Endothelial cell of umbilical vein (primary cell): Measurements from ENCODE around the gene EFHC1. TPM values are rescaled to one million over a fixed set of nuclear protein-coding genes. Genes with fewer than 3 reads are reported as not detected.

Experiments used
- BruUV-seq: library from RNA; stranded (reverse); fragments of 400-500 nt; replicated peaks from 2 replicates; lab custom pipeline; 2021; lab: Mats Ljungman, UMichigan
- CTCF ChIA-PET: fragments of 300-600, 350-600 bp; sonication (Branson Sonifier 250); formaldehyde crosslinking; loops from one replicate; lab custom pipeline; 2021; ENCODE audit warnings: antibody characterized with exemption, inconsistent platforms; lab: Charles Lee
- POLR2A ChIA-PET: fragments of 300-600, 350-600 bp; sonication (Branson Sonifier 250); formaldehyde crosslinking; loops from one replicate; lab custom pipeline; 2021; ENCODE audit warnings: antibody characterized with exemption, inconsistent platforms; lab: Charles Lee
- DNase-seq: peaks from one replicate; pipeline ENCODE4 v3.0.0-alpha.2; 2011; ENCODE audit warnings: low read depth, low spot score
- FAIRE-seq: peaks from 2 replicates; lab custom pipeline; 2011; peaks lifted over from hg19 to GRCh38; lab: Jason Lieb, UNC
- H2AFZ ChIP-seq: 2 replicates; pipeline ENCODE4 v1.6.0; 2012; ENCODE audit warnings: low read depth, low read length, control low read depth, inconsistent platforms
- H3K27ac ChIP-seq: 2 replicates; pipeline ENCODE4 v1.5.1; 2011; ENCODE audit warnings: low read depth, mild to moderate bottlenecking, control low read depth, low read length, moderate library complexity; ENCODE audit not compliant: insufficient read depth
- H3K27me3 ChIP-seq, 2 experiments: 2 replicates each; pipeline versions ENCODE4 v1.6.0 to v1.6.1; 2011; ENCODE audit warnings: low read length in 2 of 2, mixed read lengths in 1 of 2; ENCODE audit not compliant: control insufficient read depth in 2 of 2, insufficient read depth in 2 of 2
- H3K36me3 ChIP-seq, 2 experiments: 2 replicates in 1 of 2; 3 replicates in 1 of 2; pipeline ENCODE4 v1.5.1; 2011; ENCODE audit warnings: low read length in 2 of 2, mild to moderate bottlenecking in 1 of 2, moderate library complexity in 1 of 2; ENCODE audit not compliant: control insufficient read depth in 2 of 2, insufficient read depth in 2 of 2; ENCODE audit errors: extremely low read depth in 1 of 2
- H3K4me1 ChIP-seq: 3 replicates; pipeline ENCODE4 v1.5.1; 2011; ENCODE audit warnings: mild to moderate bottlenecking, low read length; ENCODE audit not compliant: control insufficient read depth, insufficient read depth; ENCODE audit errors: extremely low read depth
- H3K4me2 ChIP-seq: 2 replicates; pipeline ENCODE4 v1.6.1; 2011; ENCODE audit warnings: low read length, control low read depth, mixed read lengths; ENCODE audit not compliant: insufficient read depth
- H3K4me3 ChIP-seq, 3 experiments: fragments of 200-600 bp in 1 of 3; sonication (generic), shearing (Covaris generic) in 1 of 3; replicated peaks in 1 of 3; 2 replicates each; pipeline ENCODE4 v1.5.1; 2011 to 2016; ENCODE audit warnings: control low read depth in 3 of 3, low read length in 3 of 3, mild to moderate bottlenecking in 2 of 3, inconsistent platforms in 1 of 3, low read depth in 1 of 3, moderate library complexity in 1 of 3; ENCODE audit not compliant: insufficient read depth in 1 of 3
- H3K79me2 ChIP-seq: 2 replicates; pipeline ENCODE4 v1.6.0; 2012; ENCODE audit warnings: low read length, inconsistent platforms; ENCODE audit not compliant: control insufficient read depth, insufficient read depth
- H3K9ac ChIP-seq: replicated peaks from 2 replicates; pipeline ENCODE3; 2011; ENCODE audit warnings: low read length, control low read depth; ENCODE audit not compliant: insufficient read depth; ENCODE audit errors: extremely low read depth
- H3K9me1 ChIP-seq: replicated peaks from 3 replicates; pipeline ENCODE4 v1.6.0; 2011; ENCODE audit warnings: mild to moderate bottlenecking, low read length; ENCODE audit not compliant: control insufficient read depth, insufficient read depth; ENCODE audit errors: extremely low read depth
- H3K9me3 ChIP-seq: replicated peaks from 2 replicates; pipeline ENCODE4 v1.5.1; 2012; ENCODE audit warnings: low read length, inconsistent platforms; ENCODE audit not compliant: control insufficient read depth, insufficient read depth
- H4K20me1 ChIP-seq: replicated peaks from 2 replicates; pipeline ENCODE3; 2011; ENCODE audit warnings: mild to moderate bottlenecking, low read length; ENCODE audit not compliant: control insufficient read depth, insufficient read depth; ENCODE audit errors: extremely low read depth
- CTCF ChIP-seq, 2 donors: IDR thresholded peaks; 1 replicate in 1 of 2; 2 replicates in 1 of 2; pipeline ENCODE4 v1.5.1; 2011; ENCODE audit warnings: low read length in 2 of 2, mild to moderate bottlenecking in 2 of 2, moderate library complexity in 2 of 2, control low read depth in 1 of 2, inconsistent platforms in 1 of 2, low read depth in 1 of 2; ENCODE audit not compliant: insufficient read depth in 1 of 2; ENCODE audit errors: extremely low read depth in 1 of 2
- EZH2 ChIP-seq: IDR thresholded peaks from 2 replicates; pipeline ENCODE4 v1.6.1; 2012; ENCODE audit warnings: borderline replicate concordance, low read depth, mild to moderate bottlenecking, moderate library complexity, low read length, inconsistent platforms; ENCODE audit not compliant: severe bottlenecking
- FOS ChIP-seq: IDR thresholded peaks from 2 replicates; pipeline ENCODE4 v1.6.1; 2011; ENCODE audit warnings: mild to moderate bottlenecking, low read length, moderate library complexity, borderline replicate concordance; ENCODE audit not compliant: insufficient read depth
- GATA2 ChIP-seq: IDR thresholded peaks from 2 replicates; pipeline ENCODE4 v1.7.0; 2011; ENCODE audit warnings: low read depth, mild to moderate bottlenecking, moderate library complexity, mixed read lengths, low read length; ENCODE audit not compliant: insufficient read length, insufficient read depth
- JUN ChIP-seq: IDR thresholded peaks from 2 replicates; pipeline ENCODE4 v1.6.1; 2011; ENCODE audit warnings: borderline replicate concordance, low read depth; ENCODE audit not compliant: insufficient read length, insufficient read depth
- MAX ChIP-seq: IDR thresholded peaks from 2 replicates; pipeline ENCODE4 v1.6.1; 2011; ENCODE audit not compliant: insufficient read depth, insufficient read length
- MYC ChIP-seq: IDR thresholded peaks from one replicate; pipeline ENCODE4 v1.6.1; 2011; ENCODE audit warnings: mild to moderate bottlenecking, low read depth, low read length
- POLR2A ChIP-seq: IDR thresholded peaks from 2 replicates; pipeline ENCODE4 v1.6.1; 2012; ENCODE audit warnings: low read depth, mild to moderate bottlenecking, control low read depth, low read length
- POLR2AphosphoS5 ChIP-seq: IDR thresholded peaks from 2 replicates; pipeline ENCODE4 v1.6.1; 2012; ENCODE audit warnings: low read depth, mild to moderate bottlenecking, control low read depth, low read length, moderate library complexity; ENCODE audit not compliant: insufficient read depth
- dilution Hi-C: fragments of 300-500 bp; cut with MboI; formaldehyde crosslinking; loops from one replicate; pipeline ENCODE4 v1.15.0; 2019; ENCODE audit warnings: low sequenced_read_pairs; ENCODE audit not compliant: extremely low pct_ligation_motif_present
- intact Hi-C: fragments of 100-400 bp; cut with micrococcal nuclease; formaldehyde crosslinking; loops from one replicate; pipeline ENCODE4 v1.10.0; 2022
- polyA plus RNA-seq, 4 experiments: library from polyadenylated mRNA; depleted of rRNA in 3 of 4; stranded (reverse) in 3 of 4; unstranded in 1 of 4; fragments of >200 nt; gene quantifications; 2 replicates each; pipeline versions ENCODE4 v1.2.1 to v1.2.3, GENCODE V29; 2011 to 2012; ENCODE audit warnings: missing spikeins in 1 of 4
- total RNA-seq: library from RNA; stranded (reverse); gene quantifications from 2 replicates; pipeline ENCODE4 v1.2.3, GENCODE V29; 2021

The EFHC1 gene
- total and polyA plus RNA-seq, 2 donors (not counting 3 experiments of a cell fraction or from before 2014, with no cell fraction given), result 14.6 to 17.6 TPM

DNA sequence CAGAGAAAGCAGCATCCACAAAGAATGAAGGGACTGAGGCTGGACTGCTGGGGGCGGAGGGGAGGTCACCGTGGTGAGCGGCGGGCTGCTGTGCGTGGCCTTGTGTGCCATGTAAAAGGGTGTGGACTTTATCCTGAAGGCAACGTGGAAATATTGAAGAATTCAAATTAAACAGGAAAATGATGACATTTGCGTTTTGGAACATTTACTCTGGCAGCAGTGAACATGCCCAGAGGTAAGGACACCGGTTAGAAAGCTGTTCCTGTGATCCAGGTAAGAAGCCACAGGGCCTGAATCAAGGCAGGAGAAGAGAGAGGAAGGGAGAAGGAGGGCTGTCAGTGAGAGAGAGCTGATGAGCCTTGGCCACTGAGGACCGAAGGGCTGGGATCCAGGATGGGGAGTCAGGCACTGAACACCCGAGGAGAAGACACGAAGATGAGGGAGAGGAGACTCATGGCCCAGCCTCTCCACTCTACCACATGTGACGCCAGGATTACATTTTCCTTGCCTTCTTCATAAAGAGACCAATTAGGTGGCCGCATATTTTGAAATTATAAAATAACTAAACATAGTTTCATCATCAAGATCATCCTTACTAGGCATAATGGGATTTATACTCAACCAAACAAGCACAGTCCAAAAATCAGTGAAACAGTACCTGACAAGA, 98.3 kb downstream of the EFHC1 start:
- H3K27ac ChIP-seq, result peak overlapping the region; percentile 97
- ChIA-PET CTCF (interaction anchor here (1.1 kb wide), 1 partner anchor 101 kb away, joined by 4 read pairs; no protein-coding TSS in a partner anchor), POLR2A (no interaction called here)
- no peaks in the 10 kb centered on the region for H3K27me3 ChIP-seq
- H2AFZ ChIP-seq, result no peak overlapping the region
- H3K4me3 ChIP-seq, result no peak overlapping the region
- H3K9me1 ChIP-seq, result no peaks in the 10 kb centered on the region
- H3K9me3 ChIP-seq, result no peaks in the 10 kb centered on the region
- H4K20me1 ChIP-seq, result no peaks in the 10 kb centered on the region
- H3K4me1 ChIP-seq, result peaks cover 69% of the 10 kb centered on the region
- FAIRE-seq (no peak), DNase-seq (no peak)
- TF ChIP-seq MAX, result no peak
- TF ChIP-seq CTCF (IDR thresholded peaks at IDR 0.05; ENCODE audit: extremely low read depth in 1 of 2, insufficient read depth in 1 of 2, low read depth in 1 of 2, low read length in 2 of 2), result no peak
- TF ChIP-seq JUN, result no peak
- no peak for TF ChIP-seq GATA2
- TF ChIP-seq EZH2, result no peak
- no peak for TF ChIP-seq FOS
- no peak for TF ChIP-seq POLR2A
- TF ChIP-seq POLR2AphosphoS5, result no peak
- no peak for TF ChIP-seq MYC
- intact Hi-C loops (loop anchor here (10.0 kb wide), 1 partner anchor 476 kb away; the partner anchor contains the start of gene GSTA4), dilution Hi-C loops (no loop called here)
- H3K9ac ChIP-seq, result peak overlapping the region; percentile 65
- H3K36me3 ChIP-seq, result peaks cover 13 to 15% of the 10 kb centered on the region in 2 experiments
- peaks cover 44% of the 10 kb centered on the region for H3K79me2 ChIP-seq
- peak overlapping the region; percentile 53 for H3K4me2 ChIP-seq
- BruUV-seq, result no TSS peak
